H1 (cell line): Measurements from ENCODE around the gene BRPF3. TPM values are rescaled to one million over a fixed set of nuclear protein-coding genes. Genes with fewer than 3 reads are reported as not detected.

Experiments used
- CTCF ChIA-PET: fragments of 300-600 bp; sonication (Branson Sonifier 250); formaldehyde crosslinking; loops from one replicate; lab custom pipeline; 2021; ENCODE audit not compliant: partially characterized antibody; lab: Charles Lee
- POLR2A ChIA-PET: fragments of 300-600 bp; sonication (Branson Sonifier 250); formaldehyde crosslinking; loops from one replicate; lab custom pipeline; 2021; ENCODE audit warnings: inconsistent platforms; ENCODE audit not compliant: partially characterized antibody; lab: Charles Lee
- DNase-seq, 2 experiments: peaks; one replicate each; pipeline versions ENCODE4 v3.0.0 to v3.0.0-alpha.2; 2010 to 2022; ENCODE audit warnings: low spot score in 2 of 2, low read depth in 1 of 2, mixed read lengths in 1 of 2
- FAIRE-seq: peaks from 2 replicates; lab custom pipeline; 2011; peaks lifted over from hg19 to GRCh38; lab: Jason Lieb, UNC
- H2AFZ ChIP-seq: 2 replicates; pipeline ENCODE4 v1.8.1; 2012; ENCODE audit warnings: low read length, inconsistent platforms
- H2AK5ac ChIP-seq: 2 replicates; pipeline ENCODE4 v1.6.1; 2013; ENCODE audit warnings: low read depth, low read length
- H2BK120ac ChIP-seq: replicated peaks from 2 replicates; pipeline ENCODE3; 2013; ENCODE audit warnings: low read depth, low read length, inconsistent platforms
- H2BK12ac ChIP-seq: 2 replicates; pipeline ENCODE4 v1.6.1; 2013; ENCODE audit warnings: low read depth, low read length
- H2BK15ac ChIP-seq: 2 replicates; pipeline ENCODE4 v1.6.1; 2013; ENCODE audit warnings: low read length
- H2BK20ac ChIP-seq: 2 replicates; pipeline ENCODE4 v1.6.1; 2013; ENCODE audit warnings: low read length
- H2BK5ac ChIP-seq: 2 replicates; pipeline ENCODE4 v1.6.1; 2013; ENCODE audit warnings: low read depth, low read length
- H3K14ac ChIP-seq: 2 replicates; pipeline ENCODE4 v1.6.1; 2013; ENCODE audit warnings: inconsistent platforms; ENCODE audit not compliant: insufficient read length
- H3K18ac ChIP-seq: 2 replicates; pipeline ENCODE4 v1.6.1; 2013; ENCODE audit warnings: low read length; ENCODE audit errors: extremely low read depth
- H3K23ac ChIP-seq: 2 replicates; pipeline ENCODE4 v1.6.1; 2013; ENCODE audit warnings: inconsistent platforms; ENCODE audit not compliant: insufficient read length
- H3K23me2 ChIP-seq: 2 replicates; pipeline ENCODE4 v1.6.1; 2013; ENCODE audit warnings: low read depth, low read length
- H3K27ac ChIP-seq: 2 replicates; pipeline ENCODE4 v1.6.1; 2011; ENCODE audit warnings: low read depth, low read length, inconsistent platforms
- H3K27me3 ChIP-seq, 4 experiments: replicated peaks in 1 of 4; 1 replicate in 1 of 4; 2 replicates in 3 of 4; pipeline versions ENCODE4 v1.6.1 to v1.8.1; 2011 to 2013; ENCODE audit warnings: low read length in 3 of 4, mild to moderate bottlenecking in 3 of 4, inconsistent platforms in 2 of 4, mixed read lengths in 2 of 4, moderate library complexity in 1 of 4; ENCODE audit not compliant: control insufficient read depth in 3 of 4, insufficient read depth in 3 of 4; ENCODE audit errors: extremely low read depth in 1 of 4
- H3K36me3 ChIP-seq, 4 experiments: 2 replicates each; pipeline versions ENCODE4 v1.6.1 to v1.8.1; 2011 to 2013; ENCODE audit warnings: mild to moderate bottlenecking in 4 of 4, low read length in 3 of 4, moderate library complexity in 2 of 4, control low read depth in 1 of 4, inconsistent platforms in 1 of 4; ENCODE audit not compliant: insufficient read depth in 4 of 4, control insufficient read depth in 2 of 4
- H3K4ac ChIP-seq: replicated peaks from 2 replicates; pipeline ENCODE3; 2013; ENCODE audit warnings: low read length, low read depth, mixed read lengths, inconsistent platforms; ENCODE audit not compliant: insufficient read length
- H3K4me1 ChIP-seq, 4 experiments: replicated peaks in 1 of 4; 1 replicate in 1 of 4; 2 replicates in 3 of 4; pipeline versions ENCODE4 v1.6.1 to v1.8.1; 2011 to 2013; ENCODE audit warnings: low read length in 3 of 4, inconsistent platforms in 2 of 4, mixed read lengths in 1 of 4; ENCODE audit not compliant: insufficient read depth in 4 of 4, control insufficient read depth in 3 of 4
- H3K4me2 ChIP-seq, 2 experiments: 2 replicates each; pipeline versions ENCODE4 v1.6.1 to v1.8.1; 2011 to 2013; ENCODE audit warnings: low read depth in 2 of 2, low read length in 2 of 2, control low read depth in 1 of 2, inconsistent platforms in 1 of 2, mild to moderate bottlenecking in 1 of 2; ENCODE audit not compliant: insufficient read depth in 1 of 2
- H3K4me3 ChIP-seq, 4 experiments: fragments of 200-600, 300-600 bp in 1 of 4; sonication (generic), shearing (Covaris generic), sonication (Bioruptor Twin) in 1 of 4; 2 replicates each; pipeline versions ENCODE4 v1.5.1 to v1.8.1; 2011 to 2016; ENCODE audit warnings: low read length in 4 of 4, low read depth in 3 of 4, control low read depth in 2 of 4, inconsistent platforms in 2 of 4, mild to moderate bottlenecking in 2 of 4, mixed read lengths in 1 of 4, moderate library complexity in 1 of 4; ENCODE audit not compliant: insufficient read depth in 2 of 4; ENCODE audit errors: extremely low read depth in 1 of 4
- H3K56ac ChIP-seq: replicated peaks from 2 replicates; pipeline ENCODE3; 2013; ENCODE audit warnings: low read depth, mild to moderate bottlenecking, mixed read lengths, low read length, inconsistent platforms; ENCODE audit not compliant: insufficient read length
- H3K79me1 ChIP-seq: 2 replicates; pipeline ENCODE4 v1.6.1; 2013; ENCODE audit warnings: low read depth, low read length, control low read depth
- H3K79me2 ChIP-seq, 2 experiments: 2 replicates each; pipeline versions ENCODE4 v1.6.1 to v1.8.1; 2012 to 2013; ENCODE audit warnings: low read length in 2 of 2, mild to moderate bottlenecking in 2 of 2, inconsistent platforms in 1 of 2; ENCODE audit not compliant: insufficient read depth in 2 of 2, control insufficient read depth in 1 of 2
- H3K9ac ChIP-seq, 4 experiments: replicated peaks in 1 of 4; 1 replicate in 1 of 4; 2 replicates in 3 of 4; pipeline versions ENCODE4 v1.6.1 to v1.8.1; 2011 to 2013; ENCODE audit warnings: low read depth in 3 of 4, low read length in 3 of 4, control low read depth in 2 of 4, mild to moderate bottlenecking in 2 of 4, moderate library complexity in 2 of 4, inconsistent platforms in 1 of 4; ENCODE audit errors: extremely low read depth in 1 of 4
- H3K9me3 ChIP-seq, 2 experiments: 2 replicates each; pipeline versions ENCODE4 v1.6.1 to v1.8.1; 2012 to 2013; ENCODE audit warnings: mild to moderate bottlenecking in 2 of 2, moderate library complexity in 2 of 2, control low read depth in 1 of 2, inconsistent platforms in 1 of 2, low read depth in 1 of 2, low read length in 1 of 2, mixed read lengths in 1 of 2; ENCODE audit not compliant: insufficient read depth in 2 of 2
- H4K20me1 ChIP-seq, 2 experiments: replicated peaks in 1 of 2; 2 replicates each; pipeline versions ENCODE3 to v1.8.1; 2011 to 2013; ENCODE audit warnings: inconsistent platforms in 2 of 2, low read length in 2 of 2, mild to moderate bottlenecking in 1 of 2; ENCODE audit not compliant: insufficient read depth in 2 of 2, control insufficient read depth in 1 of 2
- H4K5ac ChIP-seq: 2 replicates; pipeline ENCODE4 v1.6.1; 2013; ENCODE audit warnings: low read length, low read depth, mixed read lengths, inconsistent platforms; ENCODE audit not compliant: insufficient read length
- H4K8ac ChIP-seq: 2 replicates; pipeline ENCODE4 v1.8.0; 2013; ENCODE audit warnings: mild to moderate bottlenecking, moderate library complexity, low read length, inconsistent platforms; ENCODE audit not compliant: insufficient read depth; ENCODE audit errors: extremely low read depth
- H4K91ac ChIP-seq: replicated peaks from 2 replicates; pipeline ENCODE3; 2013; ENCODE audit warnings: low read length, mixed read lengths, inconsistent platforms; ENCODE audit not compliant: insufficient read length
- BACH1 ChIP-seq: IDR thresholded peaks from 2 replicates; pipeline ENCODE4 v1.6.1; 2012; ENCODE audit warnings: low read length, improper control_type of control experiment
- CTCF ChIP-seq, 3 experiments: IDR thresholded peaks; 1 replicate in 2 of 3; 2 replicates in 1 of 3; pipeline versions ENCODE4 v1.5.1 to v1.6.1; 2011; ENCODE audit warnings: low read length in 3 of 3, mild to moderate bottlenecking in 3 of 3, inconsistent platforms in 2 of 3, low read depth in 1 of 3, moderate library complexity in 1 of 3; ENCODE audit not compliant: insufficient read depth in 1 of 3; ENCODE audit errors: control extremely low read depth in 1 of 3
- GTF2F1 ChIP-seq: IDR thresholded peaks from 2 replicates; pipeline ENCODE4 v1.6.1; 2012; ENCODE audit warnings: low read depth, low read length, improper control_type of control experiment, borderline replicate concordance
- MAFK ChIP-seq: IDR thresholded peaks from 2 replicates; pipeline ENCODE4 v1.6.1; 2012; ENCODE audit warnings: low read depth, mild to moderate bottlenecking, improper control_type of control experiment, low read length
- NANOG ChIP-seq: IDR thresholded peaks from 2 replicates; pipeline ENCODE4 v1.6.1; 2011; ENCODE audit warnings: low read length, low read depth, mild to moderate bottlenecking, inconsistent platforms; ENCODE audit not compliant: insufficient read depth, poor library complexity, severe bottlenecking
- SP2 ChIP-seq: IDR thresholded peaks from 2 replicates; pipeline ENCODE4 v1.6.1; 2012; ENCODE audit warnings: mild to moderate bottlenecking, low read length, inconsistent platforms
- TCF12 ChIP-seq: IDR thresholded peaks from 2 replicates; pipeline ENCODE4 v1.6.1; 2011; ENCODE audit warnings: low read depth, mild to moderate bottlenecking, low read length
- ZNF274 ChIP-seq: IDR thresholded peaks from 2 replicates; pipeline ENCODE4 v1.7.0; 2012; ENCODE audit warnings: low read length, borderline replicate concordance; ENCODE audit errors: extremely low read depth
- WGBS, 2 experiments: shearing (Covaris generic) in 1 of 2; methylation state at CpG; one replicate each; pipeline versions ENCODE4 v1.1.6 to v1.1.7; 2013 to 2015; ENCODE audit warnings: low lambda C conversion rate in 2 of 2, mixed read lengths in 2 of 2, inconsistent platforms in 1 of 2, low coverage in 1 of 2, missing lambda C conversion rate in 1 of 2; ENCODE audit not compliant: insufficient replicate concordance in 2 of 2, insufficient coverage in 1 of 2, insufficient read length in 1 of 2; ENCODE audit errors: extremely low coverage in 1 of 2, missing lambda C conversion rate in 1 of 2; 5-methylcytosine and 5-hydroxymethylcytosine counted together
- polyA plus RNA-seq, 7 experiments: library from polyadenylated mRNA; depleted of rRNA in 3 of 7; stranded (reverse) in 5 of 7; unstranded in 2 of 7; fragments of >200 nt in 5 of 7; fragments of 200-250 nt in 2 of 7; gene quantifications; 1 replicate in 5 of 7; 2 replicates in 1 of 7; 4 replicates in 1 of 7; pipeline versions ENCODE4 v1.2.1 to v1.2.3, GENCODE V29; 2011 to 2013; ENCODE audit warnings: missing spikeins in 2 of 7, mixed read lengths in 2 of 7
- total RNA-seq: library from RNA; stranded (reverse); fragmentation: NEBNext Ultra II Directional; extraction: Animal tissue kit (Norgen Biotek cat#: 25700); gene quantifications from 2 replicates; pipeline ENCODE4 v1.2.1, GENCODE V29; 2021

The BRPF3 gene
- total and polyA plus RNA-seq, 2 of the 8 experiments (the other 6 are each of a cell fraction or from before 2014, with no cell fraction given) = 26.0 to 37.5 TPM

GRCh38 chr6:36249536-36249935 lies 53.0 kb downstream of the BRPF3 start:
- Histone ChIP-seq H3K27me3 (no peaks in the 10 kb centered on the region), H2BK12ac (no peak overlapping the region)
- POLR2A ChIA-PET = interaction anchor here (1.7 kb wide), 1 partner anchor 19 kb away, joined by 4 read pairs; no protein-coding TSS in a partner anchor

More at GRCh38 chr6:36249536-36249935, 53.0 kb downstream of the BRPF3 start:
- Histone ChIP-seq H3K9ac (no peak overlapping the region), H2BK5ac (no peak overlapping the region), H2AK5ac (no peak overlapping the region), H3K79me2 (no peaks in the 10 kb centered on the region), H3K18ac (no peak overlapping the region), H3K23me2 (no peaks in the 10 kb centered on the region; the same call in 1 of the 2 replicates), H3K4me3 (no peak overlapping the region), H3K79me1 (no peaks in the 10 kb centered on the region), H4K8ac (no peak overlapping the region), H4K5ac (no peak overlapping the region), H3K27ac (no peak overlapping the region), H2BK20ac (no peak overlapping the region), H4K91ac (no peak overlapping the region), H3K4me2 (no peak overlapping the region), H3K9me3 (no peaks in the 10 kb centered on the region), H3K4ac (no peak overlapping the region), H3K14ac (no peak overlapping the region), H2BK120ac (no peak overlapping the region), H3K23ac (no peak overlapping the region), H3K4me1 (peaks cover 5 to 11% (median 8%) of the 10 kb centered on the region in 4 experiments), H2AFZ (no peak overlapping the region), H3K36me3 (no peaks in the 10 kb centered on the region), H2BK15ac (no peak overlapping the region), H4K20me1 (no peaks in the 10 kb centered on the region), H3K56ac (no peak overlapping the region)
- FAIRE-seq (no peak), DNase-seq (no peak)
- 92% methylated on average over 5 of the region's 5 CpGs; no CpG with 5 or more reads in 1 of the 2 experiments for WGBS, 2 experiments
- no peak for TF ChIP-seq BACH1
- TF ChIP-seq MAFK = no peak
- no peak for TF ChIP-seq NANOG
- no peak for TF ChIP-seq ZNF274
- no peak for TF ChIP-seq CTCF (IDR thresholded peaks at IDR 0.05; ENCODE audit: control extremely low read depth in 1 of 3, insufficient read depth in 1 of 3, low read depth in 1 of 3, low read length in 3 of 3)
- TF ChIP-seq GTF2F1 = no peak
- TF ChIP-seq TCF12 = no peak
- no peak for TF ChIP-seq SP2
- CTCF ChIA-PET = interaction anchor here (0.6 to 1.6 kb wide), 4 partner anchors 13 to 970 kb away, joined by 3 to 5 read pairs (median 3); no protein-coding TSS in a partner anchor
